Loucy (cell line): ENCODE measurements around the gene OPHN1.

Experiments used
- EZH2phosphoT487 ChIP-seq: fragments of 200-600 bp; IDR thresholded peaks from 2 replicates; pipeline ENCODE4 v1.6.1; 2018; ENCODE audit warnings: antibody characterized with exemption, mild to moderate bottlenecking, moderate library complexity, borderline replicate concordance
- TF ChIP-seq, protein P1 (sequence below): fragments of 200-600 bp; sonication (generic); conservative IDR thresholded peaks from 2 replicates; pipeline ENCODE4 v1.5.1; 2014; ENCODE audit warnings: mild to moderate bottlenecking, antibody characterized with exemption, low read length

DNA sequence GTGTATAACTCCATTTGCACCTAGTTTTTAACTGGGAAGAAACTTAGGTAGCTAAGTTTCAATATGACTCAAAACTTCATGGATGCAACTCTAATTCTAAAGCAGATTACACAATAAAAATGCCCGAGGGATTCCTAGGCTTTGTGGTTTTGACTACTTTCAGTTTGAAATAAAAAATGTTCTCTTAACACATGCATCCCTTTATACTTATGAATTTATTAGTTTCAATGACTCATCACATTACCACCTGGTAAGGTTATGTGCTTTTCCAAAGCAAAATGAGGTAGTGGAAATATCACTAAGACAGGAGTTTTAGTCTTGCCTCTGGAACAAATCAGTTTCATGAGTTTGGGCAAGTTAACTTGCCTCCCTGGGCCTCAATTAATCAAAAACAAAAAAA lies 125.5 kb downstream of the OPHN1 start:
- TF ChIP-seq EZH2phosphoT487: no peak
- TF ChIP-seq, protein P1, sequence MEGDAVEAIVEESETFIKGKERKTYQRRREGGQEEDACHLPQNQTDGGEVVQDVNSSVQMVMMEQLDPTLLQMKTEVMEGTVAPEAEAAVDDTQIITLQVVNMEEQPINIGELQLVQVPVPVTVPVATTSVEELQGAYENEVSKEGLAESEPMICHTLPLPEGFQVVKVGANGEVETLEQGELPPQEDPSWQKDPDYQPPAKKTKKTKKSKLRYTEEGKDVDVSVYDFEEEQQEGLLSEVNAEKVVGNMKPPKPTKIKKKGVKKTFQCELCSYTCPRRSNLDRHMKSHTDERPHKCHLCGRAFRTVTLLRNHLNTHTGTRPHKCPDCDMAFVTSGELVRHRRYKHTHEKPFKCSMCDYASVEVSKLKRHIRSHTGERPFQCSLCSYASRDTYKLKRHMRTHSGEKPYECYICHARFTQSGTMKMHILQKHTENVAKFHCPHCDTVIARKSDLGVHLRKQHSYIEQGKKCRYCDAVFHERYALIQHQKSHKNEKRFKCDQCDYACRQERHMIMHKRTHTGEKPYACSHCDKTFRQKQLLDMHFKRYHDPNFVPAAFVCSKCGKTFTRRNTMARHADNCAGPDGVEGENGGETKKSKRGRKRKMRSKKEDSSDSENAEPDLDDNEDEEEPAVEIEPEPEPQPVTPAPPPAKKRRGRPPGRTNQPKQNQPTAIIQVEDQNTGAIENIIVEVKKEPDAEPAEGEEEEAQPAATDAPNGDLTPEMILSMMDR: no peak
